ENCODE data around the gene KIF21B.

KIF21B gene

GRCh38 chr1:201041011-201041410 is 17.5 kb upstream of the KIF21B start:
- CTCF ChIA-PET: interaction anchor here (0.5 to 2.4 kb wide), 4 partner anchors 17 to 176 kb away, joined by 3 to 39 read pairs (median 4); no protein-coding TSS in a partner anchor
- no peak overlapping the region for H3K27ac ChIP-seq
- POLR2A ChIA-PET (ENCODE audit: low non-redundant PET): interaction anchor here (0.7 kb wide), 1 partner anchor 73 kb away, joined by 3 read pairs; no protein-coding TSS in a partner anchor
- no peak for TF ChIP-seq CTCF (conservative IDR thresholded peaks at IDR 0.05; ENCODE audit: low read depth)
- DNase-seq (ENCODE audit: low spot score): no peak

- ChIA-PET CTCF (interaction anchor here (0.7 to 3.0 kb wide), 2 partner anchors 68 to 83 kb away, joined by 4 to 18 read pairs; no protein-coding TSS in a partner anchor), POLR2A (ENCODE audit: low non-redundant PET) (no interaction called here)
- no peak overlapping the region for H3K27ac ChIP-seq
- DNase-seq (ENCODE audit: low spot score): no peak
- TF ChIP-seq CTCF (conservative IDR thresholded peaks at IDR 0.05; ENCODE audit: low read depth): no peak
These were observed 16.4 kb upstream of the KIF21B start for GRCh38 chr1:201039876-201040275.

DNA sequence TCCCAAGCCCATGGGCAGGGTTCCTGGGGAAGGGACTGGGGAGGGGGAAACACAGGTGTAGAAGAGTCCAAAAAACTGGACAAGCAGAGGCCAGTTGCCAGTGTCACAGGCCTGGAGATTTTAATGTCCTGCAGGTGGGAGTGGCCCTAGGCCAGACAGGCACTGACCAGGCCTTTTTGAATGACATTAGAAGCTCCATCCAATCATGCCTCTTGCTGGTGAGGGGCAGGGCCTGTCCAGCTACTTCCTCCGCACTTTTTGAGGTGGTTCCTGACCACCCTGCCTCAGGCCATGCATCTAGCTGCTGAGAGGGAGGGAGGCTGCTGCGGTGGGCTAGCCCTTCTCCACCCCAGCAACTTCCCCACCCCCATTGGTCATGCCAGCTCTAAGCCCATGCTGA is 15.9 kb upstream of the KIF21B start:
- TF ChIP-seq CTCF (conservative IDR thresholded peaks at IDR 0.05; ENCODE audit: low read depth): no peak
- ChIA-PET CTCF (interaction anchor here (0.7 to 3.0 kb wide), 3 partner anchors 17 to 83 kb away, joined by 4 to 18 read pairs (median 4); no protein-coding TSS in a partner anchor), POLR2A (ENCODE audit: low non-redundant PET) (no interaction called here)
- no peak for DNase-seq (ENCODE audit: low spot score)
- no peak overlapping the region for H3K27ac ChIP-seq

DNA sequence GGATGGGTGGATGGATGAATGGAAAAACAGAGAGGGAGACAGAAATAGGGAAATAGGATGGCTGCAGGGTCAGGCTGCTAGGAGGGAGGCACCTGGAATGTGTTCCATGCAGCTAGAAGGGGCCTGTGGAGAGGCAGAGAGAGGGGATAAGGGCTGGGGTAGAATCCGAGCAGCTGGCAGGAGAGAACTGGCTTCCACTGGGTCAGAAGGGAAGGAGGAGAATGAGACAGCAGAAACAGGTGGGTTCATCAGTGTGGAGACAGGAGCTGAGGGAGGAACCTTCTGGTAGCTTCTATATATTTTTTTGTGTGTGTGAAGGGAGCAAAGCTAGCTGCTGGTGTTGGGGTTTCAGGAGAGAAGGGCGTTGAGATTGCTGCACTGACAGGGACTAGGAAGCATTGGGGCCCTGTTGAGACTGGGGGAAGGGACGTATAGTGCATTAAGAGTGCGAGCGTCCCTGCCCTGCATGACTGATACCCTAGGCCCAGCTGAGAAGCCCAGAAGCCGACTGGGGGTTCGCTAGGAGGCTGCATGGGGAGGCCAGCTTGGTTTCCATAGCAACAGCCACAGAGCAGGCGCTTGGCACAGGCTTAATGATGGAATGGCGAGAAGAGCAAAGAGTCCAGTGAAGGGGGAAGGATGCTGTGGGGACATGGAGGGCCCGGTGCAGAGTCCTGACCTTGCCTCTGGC is 14.8 kb upstream of the KIF21B start:
- POLR2A ChIA-PET (ENCODE audit: low non-redundant PET): no interaction called here
- H3K27ac ChIP-seq: no peak overlapping the region
- CTCF ChIA-PET: interaction anchor here (0.5 to 3.0 kb wide), 9 partner anchors 14 to 503 kb away, joined by 3 to 18 read pairs (median 4); no protein-coding TSS in a partner anchor
- TF ChIP-seq CTCF (conservative IDR thresholded peaks at IDR 0.05; ENCODE audit: low read depth): no peak
- no peak for DNase-seq (ENCODE audit: low spot score)

- ChIA-PET CTCF (interaction anchor here (0.6 to 1.4 kb wide), 4 partner anchors 44 to 151 kb away, joined by 3 to 7 read pairs (median 4); no protein-coding TSS in a partner anchor), POLR2A (ENCODE audit: low non-redundant PET) (no interaction called here)
These were observed 12.8 kb upstream of the KIF21B start for GRCh38 chr1:201036188-201036842.

More at GRCh38 chr1:201036188-201036842, 12.8 kb upstream of the KIF21B start:
- DNase-seq (ENCODE audit: low spot score): no peak
- no peak overlapping the region for H3K27ac ChIP-seq
- TF ChIP-seq CTCF (conservative IDR thresholded peaks at IDR 0.05; ENCODE audit: low read depth): no peak

Measured in RWPE1 (cell line).